Hepatocyte (in vitro differentiated cells): Measurements from ENCODE around the gene NBAS.

Source experiments
- EZH2 ChIP-seq: fragments of 200-600 bp; sonication (generic); IDR thresholded peaks from 2 replicates; pipeline ENCODE4 v1.6.1; 2016; ENCODE audit warnings: antibody characterized with exemption, mild to moderate bottlenecking, borderline replicate concordance
- TF ChIP-seq, protein P1 (sequence below): fragments of 200-600 bp; sonication (generic); IDR thresholded peaks from 2 replicates; pipeline ENCODE4 v1.5.1; 2016; ENCODE audit warnings: antibody characterized with exemption, mild to moderate bottlenecking; ENCODE audit not compliant: poor library complexity

DNA sequence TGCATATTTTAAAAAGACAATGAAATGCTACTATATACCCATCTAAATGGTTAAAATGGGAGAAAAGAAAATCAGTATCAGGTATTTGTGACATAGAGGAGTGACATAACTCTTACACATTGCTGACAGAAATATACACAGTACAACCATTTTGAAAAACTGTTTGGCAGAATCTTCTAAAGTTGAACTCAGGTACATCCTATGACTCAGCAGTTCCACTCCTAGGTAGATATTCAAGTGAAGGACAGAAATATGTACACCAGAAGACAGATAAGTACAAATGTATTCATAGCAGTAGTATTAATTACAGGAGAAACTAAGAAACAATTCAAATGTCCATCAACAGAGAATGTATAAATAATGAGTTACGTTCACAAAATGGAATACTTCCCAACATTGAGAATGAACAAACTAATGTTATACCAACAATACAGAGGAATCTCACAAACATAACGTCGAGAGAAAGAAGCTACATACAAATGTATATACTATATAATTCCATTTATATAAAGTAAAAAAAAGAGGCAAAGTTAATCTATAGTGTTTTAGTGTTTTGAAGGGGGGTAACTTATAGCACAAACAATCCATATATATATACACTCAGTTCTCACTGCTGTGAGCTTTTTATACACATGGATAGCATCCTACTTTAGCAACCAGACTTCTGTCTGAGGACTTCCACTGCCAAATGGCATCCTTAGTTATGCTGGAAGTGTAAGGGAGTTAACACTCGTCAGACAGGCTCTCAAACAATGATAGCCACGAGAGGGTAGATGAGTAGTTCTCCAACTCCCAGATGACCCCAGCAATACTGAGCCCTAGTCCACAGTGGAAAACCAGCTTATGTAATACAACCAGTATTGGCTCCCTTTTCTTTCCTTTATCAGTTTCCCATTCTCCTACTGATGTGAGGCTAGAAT is 172.5 kb downstream of the NBAS start:
- TF ChIP-seq, protein P1, sequence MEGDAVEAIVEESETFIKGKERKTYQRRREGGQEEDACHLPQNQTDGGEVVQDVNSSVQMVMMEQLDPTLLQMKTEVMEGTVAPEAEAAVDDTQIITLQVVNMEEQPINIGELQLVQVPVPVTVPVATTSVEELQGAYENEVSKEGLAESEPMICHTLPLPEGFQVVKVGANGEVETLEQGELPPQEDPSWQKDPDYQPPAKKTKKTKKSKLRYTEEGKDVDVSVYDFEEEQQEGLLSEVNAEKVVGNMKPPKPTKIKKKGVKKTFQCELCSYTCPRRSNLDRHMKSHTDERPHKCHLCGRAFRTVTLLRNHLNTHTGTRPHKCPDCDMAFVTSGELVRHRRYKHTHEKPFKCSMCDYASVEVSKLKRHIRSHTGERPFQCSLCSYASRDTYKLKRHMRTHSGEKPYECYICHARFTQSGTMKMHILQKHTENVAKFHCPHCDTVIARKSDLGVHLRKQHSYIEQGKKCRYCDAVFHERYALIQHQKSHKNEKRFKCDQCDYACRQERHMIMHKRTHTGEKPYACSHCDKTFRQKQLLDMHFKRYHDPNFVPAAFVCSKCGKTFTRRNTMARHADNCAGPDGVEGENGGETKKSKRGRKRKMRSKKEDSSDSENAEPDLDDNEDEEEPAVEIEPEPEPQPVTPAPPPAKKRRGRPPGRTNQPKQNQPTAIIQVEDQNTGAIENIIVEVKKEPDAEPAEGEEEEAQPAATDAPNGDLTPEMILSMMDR, result no peak
- no peak for TF ChIP-seq EZH2
